Panc1 (cell line): Measurements from ENCODE around the gene SHBG.

Source experiments
- CTCF ChIP-seq: fragments of 450-650 bp; IDR thresholded peaks from 2 replicates; pipeline ENCODE4 v1.5.1; 2017; ENCODE audit warnings: mild to moderate bottlenecking
- POLR2AphosphoS5 ChIP-seq: IDR thresholded peaks from 2 replicates; pipeline ENCODE4 v1.6.1; 2012; ENCODE audit warnings: mild to moderate bottlenecking, low read depth, low read length, moderate library complexity
- REST ChIP-seq, 2 experiments: IDR thresholded peaks; 2 replicates each; pipeline ENCODE4 v1.6.1; 2011 to 2012; ENCODE audit warnings: low read depth in 2 of 2, control low read depth in 1 of 2, low read length in 1 of 2, mild to moderate bottlenecking in 1 of 2, moderate library complexity in 1 of 2; ENCODE audit not compliant: insufficient read depth in 1 of 2

GRCh38 chr17:7667656-7668406, 37.9 kb downstream of the SHBG start:
- TF ChIP-seq CTCF (no peak), POLR2AphosphoS5 (no peak), REST (IDR thresholded peaks at IDR 0.05; ENCODE audit: insufficient read depth in 1 of 2, low read depth in 2 of 2, low read length in 1 of 2) (no peak)
